ENCODE results near the gene TTC6. TPM values are rescaled to one million over a fixed set of nuclear protein-coding genes. Genes with fewer than 3 reads are reported as not detected.

TTC6 gene
- total RNA-seq, 2 experiments from 2014 or later, result not detected

DNA sequence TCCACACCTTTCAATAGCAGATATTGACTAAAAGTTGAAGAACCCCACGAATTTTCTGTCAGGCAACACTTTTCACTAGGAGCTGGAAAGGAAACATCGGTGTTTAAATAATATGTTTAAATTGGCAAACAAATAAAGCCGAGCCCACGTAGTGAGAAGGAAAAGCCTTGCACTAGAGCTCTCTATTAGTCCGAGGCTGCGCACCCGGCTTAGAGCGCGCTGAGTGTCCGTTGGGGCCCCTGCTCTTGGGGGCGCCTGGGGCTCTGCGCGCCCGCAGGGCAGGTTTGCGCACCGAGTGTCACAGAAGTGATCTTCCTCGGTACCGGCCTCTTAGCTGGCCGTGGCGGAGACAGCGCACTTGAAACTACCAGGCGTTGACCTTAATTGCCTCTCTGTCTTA, 6.4 kb downstream of the TTC6 start:
- TF ChIP-seq, protein P1, sequence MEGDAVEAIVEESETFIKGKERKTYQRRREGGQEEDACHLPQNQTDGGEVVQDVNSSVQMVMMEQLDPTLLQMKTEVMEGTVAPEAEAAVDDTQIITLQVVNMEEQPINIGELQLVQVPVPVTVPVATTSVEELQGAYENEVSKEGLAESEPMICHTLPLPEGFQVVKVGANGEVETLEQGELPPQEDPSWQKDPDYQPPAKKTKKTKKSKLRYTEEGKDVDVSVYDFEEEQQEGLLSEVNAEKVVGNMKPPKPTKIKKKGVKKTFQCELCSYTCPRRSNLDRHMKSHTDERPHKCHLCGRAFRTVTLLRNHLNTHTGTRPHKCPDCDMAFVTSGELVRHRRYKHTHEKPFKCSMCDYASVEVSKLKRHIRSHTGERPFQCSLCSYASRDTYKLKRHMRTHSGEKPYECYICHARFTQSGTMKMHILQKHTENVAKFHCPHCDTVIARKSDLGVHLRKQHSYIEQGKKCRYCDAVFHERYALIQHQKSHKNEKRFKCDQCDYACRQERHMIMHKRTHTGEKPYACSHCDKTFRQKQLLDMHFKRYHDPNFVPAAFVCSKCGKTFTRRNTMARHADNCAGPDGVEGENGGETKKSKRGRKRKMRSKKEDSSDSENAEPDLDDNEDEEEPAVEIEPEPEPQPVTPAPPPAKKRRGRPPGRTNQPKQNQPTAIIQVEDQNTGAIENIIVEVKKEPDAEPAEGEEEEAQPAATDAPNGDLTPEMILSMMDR (IDR thresholded peaks at IDR 0.05), result no peak
- DNase-seq, result no peak
- Mint-ChIP-seq H3K4me1 (ENCODE audit: low read depth) (peaks cover 2% of the 10 kb centered on the region), H3K36me3 (ENCODE audit: low read depth) (peaks cover 11% of the 10 kb centered on the region), H3K9me3 (peaks cover 3% of the 10 kb centered on the region), H3K4me3 (no peak overlapping the region), H3K27me3 (peaks cover 65% of the 10 kb centered on the region), H3K27ac (no peak overlapping the region)
- intact Hi-C loops (cut with micrococcal nuclease), result no loop called here
- ATAC-seq, result no peak
- POLR2A ChIA-PET, result no interaction called here
- CTCF ChIA-PET, result interaction anchor here (0.6 to 0.9 kb wide), 2 partner anchors 13 to 439 kb away, joined by 3 read pairs; no protein-coding TSS in a partner anchor

DNA sequence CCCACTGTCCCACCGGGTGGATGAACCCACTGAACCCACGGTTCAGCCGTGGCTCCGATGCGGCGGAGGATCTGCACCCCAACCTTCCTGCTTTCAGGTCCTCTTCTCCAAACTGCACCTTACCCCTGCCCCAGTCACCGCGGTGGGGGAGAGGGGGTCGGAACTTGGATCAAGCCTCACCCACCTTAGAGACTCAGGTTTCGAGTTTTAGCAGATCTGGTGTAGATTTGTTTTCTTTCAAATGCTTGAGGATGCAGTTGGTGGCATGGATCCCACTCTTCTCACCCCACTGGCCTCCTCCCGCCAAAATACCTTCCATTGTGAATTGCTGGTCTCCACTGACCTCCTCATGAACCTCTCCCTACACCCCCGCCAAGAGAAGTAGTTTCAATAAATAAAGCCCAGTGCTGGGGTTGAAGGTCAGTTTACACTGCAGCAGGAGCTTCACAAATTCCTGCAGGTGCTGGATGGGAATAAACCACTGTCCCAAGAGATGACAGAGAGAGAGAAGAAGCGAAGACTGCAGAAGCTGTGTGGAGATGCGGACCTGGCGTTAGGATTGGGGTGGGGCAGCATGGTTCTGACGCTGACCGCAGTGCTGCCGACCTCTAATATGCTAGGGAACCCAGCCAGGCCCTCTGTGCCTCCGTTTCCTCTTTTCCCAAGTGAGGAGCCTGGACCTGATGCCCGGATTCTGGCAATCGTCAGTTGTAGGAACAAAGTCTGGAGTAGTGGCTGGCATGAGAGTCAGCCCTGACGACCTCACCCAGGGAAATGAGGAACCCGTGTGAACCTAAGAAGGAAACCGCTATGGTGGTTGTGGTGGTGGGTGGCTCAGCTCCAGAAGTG, 7.4 kb downstream of the TTC6 start:
- ATAC-seq (no peak), DNase-seq (no peak)
- H3K27ac Mint-ChIP-seq, result no peak overlapping the region
- intact Hi-C loops (cut with micrococcal nuclease), result no loop called here
- no peak overlapping the region for H3K4me3 Mint-ChIP-seq
- TF ChIP-seq, protein P1 (IDR thresholded peaks at IDR 0.05), result no peak
- peaks cover 58% of the 10 kb centered on the region for H3K27me3 Mint-ChIP-seq
- no peaks in the 10 kb centered on the region for H3K9me3 Mint-ChIP-seq
- CTCF ChIA-PET, result no interaction called here
- H3K4me1 Mint-ChIP-seq (ENCODE audit: low read depth), result no peaks in the 10 kb centered on the region
- POLR2A ChIA-PET, result no interaction called here
- peaks cover 11% of the 10 kb centered on the region for H3K36me3 Mint-ChIP-seq (ENCODE audit: low read depth)

DNA sequence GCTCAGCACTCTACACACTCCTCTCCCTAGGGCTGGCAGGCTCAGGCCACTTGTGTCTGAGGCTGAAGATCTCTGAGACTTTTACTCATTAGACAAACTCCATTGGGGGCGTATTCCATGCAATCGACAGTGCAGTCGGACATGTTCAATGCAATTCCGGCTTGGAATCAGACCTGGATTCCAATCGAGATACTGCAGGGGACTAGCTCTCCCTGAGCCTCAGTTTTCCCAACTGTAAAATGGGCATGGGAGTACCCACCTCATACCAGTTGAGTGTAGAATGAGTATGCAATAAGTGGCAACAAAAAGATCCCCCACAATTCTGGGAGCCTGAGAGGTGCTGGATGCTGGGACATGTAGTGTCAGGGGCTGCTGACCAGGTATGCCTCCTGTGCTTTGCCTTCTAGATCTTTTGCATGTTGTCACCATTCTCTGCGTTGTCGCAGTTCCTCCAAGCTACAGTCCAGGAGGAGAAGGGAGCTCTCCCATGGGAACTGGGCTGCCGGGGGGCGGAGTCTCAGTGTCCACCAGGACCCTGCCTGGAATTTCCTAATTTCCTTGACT, 8.3 kb downstream of the TTC6 start:
- H3K9me3 Mint-ChIP-seq, result no peaks in the 10 kb centered on the region
- peaks cover 52% of the 10 kb centered on the region for H3K27me3 Mint-ChIP-seq
- intact Hi-C loops (cut with micrococcal nuclease), result no loop called here
- ChIA-PET CTCF (no interaction called here), POLR2A (no interaction called here)
- TF ChIP-seq, protein P1 (IDR thresholded peaks at IDR 0.05), result no peak
- H3K36me3 Mint-ChIP-seq (ENCODE audit: low read depth), result peaks cover 5% of the 10 kb centered on the region
- no peak overlapping the region for H3K27ac Mint-ChIP-seq
- no peak for ATAC-seq
- no peaks in the 10 kb centered on the region for H3K4me1 Mint-ChIP-seq (ENCODE audit: low read depth)
- H3K4me3 Mint-ChIP-seq, result no peak overlapping the region
- DNase-seq, result no peak

DNA sequence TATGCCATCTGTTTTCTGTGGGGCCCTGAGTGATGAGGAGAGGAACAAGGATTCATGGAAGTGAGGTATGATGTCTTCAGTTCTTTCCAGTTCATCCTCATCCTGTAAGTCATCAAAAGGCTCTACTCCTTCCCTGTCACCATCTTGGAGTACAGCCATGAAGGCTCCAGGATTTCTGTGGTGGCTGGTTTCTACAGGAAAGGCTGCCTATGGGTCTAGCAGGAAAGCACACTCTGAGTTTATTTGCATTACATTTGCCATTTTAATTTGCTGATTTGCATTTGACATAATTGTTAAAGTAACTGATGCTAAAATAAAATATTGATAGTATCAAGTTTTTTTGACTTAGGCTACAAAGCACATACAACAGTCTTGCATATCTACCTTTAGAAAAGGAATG, 11.2 kb downstream of the TTC6 start:
- ATAC-seq (no peak), DNase-seq (no peak)
- no peak overlapping the region for H3K4me3 Mint-ChIP-seq
- H3K4me1 Mint-ChIP-seq (ENCODE audit: low read depth), result no peaks in the 10 kb centered on the region
- H3K27me3 Mint-ChIP-seq, result peaks cover 34% of the 10 kb centered on the region
- intact Hi-C loops (cut with micrococcal nuclease), result no loop called here
- H3K27ac Mint-ChIP-seq, result no peak overlapping the region
- H3K36me3 Mint-ChIP-seq (ENCODE audit: low read depth), result no peaks in the 10 kb centered on the region
- H3K9me3 Mint-ChIP-seq, result peaks cover 2% of the 10 kb centered on the region
- TF ChIP-seq, protein P1 (IDR thresholded peaks at IDR 0.05), result no peak
- CTCF ChIA-PET, result no interaction called here
- POLR2A ChIA-PET, result no interaction called here

DNA sequence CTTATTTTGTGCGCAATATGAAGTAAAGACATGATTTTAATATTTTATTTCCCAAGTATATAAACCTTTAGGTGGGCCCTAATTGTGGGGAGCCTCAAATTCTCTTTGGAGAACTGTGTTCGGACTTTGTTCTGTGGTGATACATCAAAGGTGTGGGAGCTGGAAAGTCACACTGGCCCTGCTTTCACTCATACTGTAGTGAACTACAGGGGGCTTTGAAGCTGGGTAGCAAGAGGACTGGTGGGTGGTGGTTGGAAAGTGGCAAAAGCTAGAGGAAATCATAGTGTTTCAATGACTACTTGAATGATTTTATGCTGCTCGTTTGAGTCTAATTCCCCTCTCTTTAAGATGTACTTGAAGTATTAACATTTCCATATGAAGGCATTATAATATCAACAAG, 13.2 kb downstream of the TTC6 start:
- TF ChIP-seq, protein P1 (IDR thresholded peaks at IDR 0.05), result no peak
- Mint-ChIP-seq H3K27me3 (peaks cover 24% of the 10 kb centered on the region), H3K4me1 (ENCODE audit: low read depth) (no peaks in the 10 kb centered on the region), H3K27ac (no peak overlapping the region), H3K9me3 (peaks cover 8% of the 10 kb centered on the region), H3K4me3 (no peak overlapping the region), H3K36me3 (ENCODE audit: low read depth) (no peaks in the 10 kb centered on the region)
- ATAC-seq (no peak), DNase-seq (no peak)
- POLR2A ChIA-PET, result no interaction called here
- intact Hi-C loops (cut with micrococcal nuclease), result no loop called here
- CTCF ChIA-PET, result no interaction called here
